ENCODE measurements around the gene MYF5.

GRCh38 chr12:80713419-80713818 lies 3.3 kb upstream of the MYF5 start:
- no peak for TF ChIP-seq CTCF (IDR thresholded peaks at IDR 0.05)
- TF ChIP-seq POLR2A (IDR thresholded peaks at IDR 0.05), result no peak
